Caco-2 (cell line): ENCODE results near the gene LRP5. TPM values are rescaled to one million over a fixed set of nuclear protein-coding genes. Genes with fewer than 3 reads are reported as not detected.
A peak's percentile ranks its signal among the peaks of the same experiment; 100 is the strongest.
"Not testable (repeated sequence)": the region's sequence is repeated elsewhere in the genome, so short reads cannot be mapped to it uniquely, and the experiment has no call there.

Source experiments
- BruUV-seq: library from RNA; stranded (reverse); fragments of 400-500 nt; replicated peaks from 2 replicates; lab custom pipeline; 2021; lab: Mats Ljungman, UMichigan
- CTCF ChIA-PET: fragments of 300-600 bp; sonication (Branson Sonifier 250); formaldehyde crosslinking; loops from one replicate; lab custom pipeline; 2022; ENCODE audit warnings: antibody characterized with exemption; lab: Charles Lee
- POLR2A ChIA-PET: fragments of 300-600 bp; sonication (Branson Sonifier 250); formaldehyde crosslinking; loops from one replicate; lab custom pipeline; 2022; ENCODE audit warnings: antibody characterized with exemption; lab: Charles Lee
- DNase-seq, 2 experiments: peaks; one replicate each; pipeline versions ENCODE4 v3.0.0 to v3.0.0-alpha.2; 2020 to 2022
- H3K27me3 ChIP-seq: replicated peaks from 2 replicates; pipeline ENCODE4 v1.6.0; 2011; ENCODE audit warnings: low read length; ENCODE audit not compliant: control insufficient read depth, insufficient read depth
- H3K36me3 ChIP-seq: 2 replicates; pipeline ENCODE4 v1.5.1; 2011; ENCODE audit warnings: low read length; ENCODE audit not compliant: control insufficient read depth, insufficient read depth
- H3K4me1 ChIP-seq: fragments of 250-450 bp; sonication (Bioruptor Pico); 2 replicates; pipeline ENCODE4 v1.5.1; 2020; ENCODE audit warnings: mild to moderate bottlenecking
- H3K4me3 ChIP-seq: 2 replicates; pipeline ENCODE4 v1.5.1; 2011; ENCODE audit warnings: low read depth, mild to moderate bottlenecking, control low read depth, low read length
- H3K9me3 ChIP-seq: fragments of 250-450 bp; sonication (Bioruptor Pico); 2 replicates; pipeline ENCODE4 v1.5.1; 2020; ENCODE audit warnings: mild to moderate bottlenecking, moderate library complexity
- H3K27ac Mint-ChIP-seq: one replicate; pipeline ENCODE4 v1.8.0; 2022; ENCODE audit warnings: mixed read lengths; ENCODE audit not compliant: unreplicated experiment
- H3K27me3 Mint-ChIP-seq: one replicate; pipeline ENCODE4 v1.8.0; 2022; ENCODE audit warnings: mixed read lengths; ENCODE audit not compliant: insufficient read depth, unreplicated experiment
- H3K36me3 Mint-ChIP-seq: one replicate; pipeline ENCODE4 v1.8.0; 2022; ENCODE audit warnings: mild to moderate bottlenecking, mixed read lengths; ENCODE audit not compliant: insufficient read depth, unreplicated experiment
- H3K4me1 Mint-ChIP-seq: one replicate; pipeline ENCODE4 v1.8.0; 2022; ENCODE audit warnings: low read depth, mixed read lengths; ENCODE audit not compliant: unreplicated experiment
- H3K4me3 Mint-ChIP-seq: one replicate; pipeline ENCODE4 v1.8.0; 2022; ENCODE audit warnings: mild to moderate bottlenecking, moderate library complexity, mixed read lengths; ENCODE audit not compliant: unreplicated experiment
- H3K9me3 Mint-ChIP-seq: one replicate; pipeline ENCODE4 v1.8.0; 2022; ENCODE audit warnings: mixed read lengths; ENCODE audit not compliant: unreplicated experiment
- CTCF ChIP-seq, 2 experiments: fragments of 200-600 bp in 1 of 2; IDR thresholded peaks; 1 replicate in 1 of 2; 2 replicates in 1 of 2; pipeline versions ENCODE4 v1.5.1 to v1.8.0; 2011 to 2022; ENCODE audit warnings: antibody characterized with exemption in 1 of 2, control low read depth in 1 of 2, inconsistent platforms in 1 of 2, low read depth in 1 of 2, low read length in 1 of 2, mild to moderate bottlenecking in 1 of 2, moderate library complexity in 1 of 2; ENCODE audit not compliant: insufficient read depth in 1 of 2, severe bottlenecking in 1 of 2, unreplicated experiment in 1 of 2
- intact Hi-C: fragments of 100-400 bp; cut with micrococcal nuclease; formaldehyde crosslinking; loops from one replicate; pipeline ENCODE4 v1.10.0; 2022; ENCODE audit not compliant: unreplicated experiment
- total RNA-seq: library from RNA; stranded (reverse); gene quantifications from 2 replicates; pipeline ENCODE4 v1.2.3, GENCODE V29; 2022

The LRP5 gene
- total RNA-seq, 1 experiment from 2014 or later = 94.3 TPM

DNA sequence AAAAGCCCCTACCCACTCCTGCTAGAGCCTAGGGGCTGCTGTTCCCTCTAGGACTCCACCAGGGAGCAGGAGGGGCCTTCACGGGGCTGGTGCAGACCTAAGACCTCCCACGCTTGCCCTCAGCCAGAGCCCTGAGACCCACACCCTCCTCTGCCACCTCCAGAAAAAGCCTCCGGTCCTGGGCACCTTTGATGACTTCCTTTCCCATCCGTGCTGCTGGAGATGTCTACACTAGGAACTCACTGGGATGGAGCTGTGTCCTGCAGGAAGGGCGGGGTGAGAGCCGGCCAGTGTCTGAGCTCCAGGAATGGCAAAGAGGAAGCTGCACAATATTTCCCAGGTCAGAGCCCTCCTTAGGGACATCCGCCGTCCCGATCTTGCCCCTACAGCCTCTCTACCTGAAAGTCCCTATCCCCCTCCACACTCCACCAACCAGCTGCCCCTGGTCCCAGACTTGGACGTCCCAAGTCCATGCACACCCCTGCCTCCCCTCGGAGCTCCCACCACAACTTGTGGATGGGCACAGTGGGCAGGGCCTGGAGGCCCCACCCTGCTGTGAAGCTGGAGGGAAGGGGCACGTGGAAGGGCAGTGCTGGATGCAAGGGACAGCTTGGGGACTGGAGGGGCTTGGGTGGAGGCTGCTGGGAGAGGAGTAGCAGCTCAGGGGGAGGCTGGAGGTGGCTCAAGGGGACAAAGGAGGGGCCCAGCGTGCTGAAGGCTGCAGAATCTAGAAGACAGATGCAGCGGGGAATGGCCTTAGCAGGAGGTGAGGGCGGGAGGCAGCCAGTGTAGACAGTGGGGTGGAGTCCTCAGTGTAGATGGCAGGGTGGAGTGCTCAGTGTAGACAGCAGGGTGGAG lies 13.5 kb upstream of the LRP5 start:
- H3K27me3 Mint-ChIP-seq = no peaks in the 10 kb centered on the region
- TSS peak; percentile 78 for BruUV-seq
- CTCF ChIA-PET = interaction anchor here (0.6 to 4.4 kb wide), 25 partner anchors 8 to 1083 kb away, joined by 3 to 100 read pairs (median 5); partner anchors contain the start of genes ALDH3B1, C11orf24 and LRP5

GRCh38 chr11:68299517-68299879 lies 12.9 kb upstream of the LRP5 start:
- not testable (repeated sequence) for BruUV-seq, H3K36me3 ChIP-seq, H3K27me3 ChIP-seq, H3K4me3 ChIP-seq, H3K9me3 Mint-ChIP-seq, H3K27me3 Mint-ChIP-seq, DNase-seq
- Histone ChIP-seq H3K9me3 (peaks cover 12% of the 10 kb centered on the region), H3K4me1 (peaks cover 39% of the 10 kb centered on the region)
- intact Hi-C loops = loop anchor here (2.0 to 10.0 kb wide), 3 partner anchors 43 to 175 kb away; partner anchors contain the start of gene CHKA
- H3K4me1 Mint-ChIP-seq = peaks cover 27% of the 10 kb centered on the region
- POLR2A ChIA-PET = interaction anchor here (0.6 to 4.0 kb wide), 3 partner anchors 15 to 42 kb away, joined by 3 to 43 read pairs (median 4); partner anchors contain the start of gene C11orf24
- H3K4me3 Mint-ChIP-seq = peak overlapping the region; percentile 73
- peak overlapping the region; percentile 89 for H3K27ac Mint-ChIP-seq
- CTCF ChIA-PET = interaction anchor here (0.6 to 4.4 kb wide), 7 partner anchors 11 to 198 kb away, joined by 10 to 100 read pairs (median 14); partner anchors contain the start of gene C11orf24
- H3K36me3 Mint-ChIP-seq = peaks cover 10% of the 10 kb centered on the region

More for the DNA sequence above, 13.5 kb upstream of the LRP5 start:
- DNase-seq = peak; percentile 54 to 70
- Mint-ChIP-seq H3K4me1 (peaks cover 27% of the 10 kb centered on the region), H3K27ac (peak overlapping the region; percentile 89), H3K4me3 (peak overlapping the region; percentile 73), H3K9me3 (peaks cover 3% of the 10 kb centered on the region), H3K36me3 (peaks cover 7% of the 10 kb centered on the region)
- Histone ChIP-seq H3K4me1 (peaks cover 39% of the 10 kb centered on the region), H3K36me3 (no peaks in the 10 kb centered on the region), H3K9me3 (peaks cover 5% of the 10 kb centered on the region), H3K27me3 (no peaks in the 10 kb centered on the region), H3K4me3 (no peak overlapping the region)
- POLR2A ChIA-PET = interaction anchor here (0.8 to 4.0 kb wide), 10 partner anchors 12 to 83 kb away, joined by 3 to 43 read pairs (median 4); partner anchors contain the start of gene C11orf24
- intact Hi-C loops = loop anchor here (2.0 to 10.0 kb wide), 3 partner anchors 44 to 174 kb away; partner anchors contain the start of gene CHKA
- TF ChIP-seq CTCF (IDR thresholded peaks at IDR 0.05; ENCODE audit: insufficient read depth in 1 of 2, low read depth in 1 of 2, low read length in 1 of 2, severe bottlenecking in 1 of 2, unreplicated experiment in 1 of 2) = no peak

DNA sequence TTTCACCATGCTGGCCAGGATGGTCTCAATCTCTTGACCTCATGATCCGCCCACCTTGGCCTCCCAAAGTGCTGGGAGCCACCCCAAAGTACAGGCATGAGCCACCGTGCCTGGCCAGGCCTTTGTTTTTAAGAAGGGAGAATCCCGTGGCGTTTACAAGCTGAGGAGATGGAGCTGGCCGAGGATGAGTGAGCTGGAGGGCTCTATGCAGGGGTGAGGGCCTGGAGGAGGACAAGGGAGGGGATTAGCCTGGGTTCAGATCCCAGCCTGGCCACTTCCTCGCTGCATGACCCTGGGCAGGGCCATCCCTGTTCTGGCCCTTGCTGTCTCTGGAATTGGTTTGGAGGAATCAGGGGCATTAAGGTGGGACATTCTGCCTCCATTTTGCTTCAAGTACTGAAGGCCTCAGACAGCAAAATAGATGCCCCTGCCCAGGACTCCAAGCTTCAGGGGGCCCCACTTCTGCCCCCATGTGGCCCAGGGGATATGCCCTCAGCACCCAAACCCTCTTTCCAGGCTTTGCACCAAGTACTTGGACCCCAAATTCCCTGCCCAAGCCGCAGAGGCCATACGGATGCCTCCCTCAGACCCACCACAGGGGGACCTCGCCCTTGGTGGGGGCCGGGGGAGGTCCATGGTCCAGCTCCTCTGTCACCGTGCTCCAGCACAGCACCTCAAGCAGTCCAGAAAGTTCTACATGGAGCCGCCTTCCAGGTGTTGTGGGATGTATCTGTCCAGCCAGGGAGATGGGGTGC lies 12.1 kb upstream of the LRP5 start:
- Mint-ChIP-seq H3K36me3 (peaks cover 10% of the 10 kb centered on the region), H3K27me3 (no peaks in the 10 kb centered on the region)
- no TSS peak for BruUV-seq

More for the DNA sequence above, 12.1 kb upstream of the LRP5 start:
- no peak overlapping the region for H3K4me3 Mint-ChIP-seq
- peaks cover 27% of the 10 kb centered on the region for H3K4me1 Mint-ChIP-seq
- DNase-seq = no peak
- H3K27ac Mint-ChIP-seq = no peak overlapping the region
- H3K9me3 Mint-ChIP-seq = peaks cover 12% of the 10 kb centered on the region
- Histone ChIP-seq H3K4me3 (no peak overlapping the region), H3K9me3 (peaks cover 17% of the 10 kb centered on the region), H3K36me3 (no peaks in the 10 kb centered on the region), H3K4me1 (peaks cover 39% of the 10 kb centered on the region), H3K27me3 (no peaks in the 10 kb centered on the region)
- ChIA-PET CTCF (interaction anchor here (0.6 to 2.8 kb wide), 2 partner anchors 43 to 199 kb away, joined by 10 to 35 read pairs; no protein-coding TSS in a partner anchor), POLR2A (interaction anchor here (0.6 kb wide), 1 partner anchor 43 kb away, joined by 4 read pairs; no protein-coding TSS in a partner anchor)
- TF ChIP-seq CTCF (IDR thresholded peaks at IDR 0.05; ENCODE audit: insufficient read depth in 1 of 2, low read depth in 1 of 2, low read length in 1 of 2, severe bottlenecking in 1 of 2, unreplicated experiment in 1 of 2) = no peak
- intact Hi-C loops = no loop called here
